ENCODE data around the gene PPP1R2. TPM values are rescaled to one million over a fixed set of nuclear protein-coding genes. Genes with fewer than 3 reads are reported as not detected.
A peak's percentile ranks its signal among the peaks of the same experiment; 100 is the strongest.

The PPP1R2 gene
- total and polyA plus RNA-seq, 5 donors from 2014 or later, result 169 to 337 (median 299) TPM

DNA sequence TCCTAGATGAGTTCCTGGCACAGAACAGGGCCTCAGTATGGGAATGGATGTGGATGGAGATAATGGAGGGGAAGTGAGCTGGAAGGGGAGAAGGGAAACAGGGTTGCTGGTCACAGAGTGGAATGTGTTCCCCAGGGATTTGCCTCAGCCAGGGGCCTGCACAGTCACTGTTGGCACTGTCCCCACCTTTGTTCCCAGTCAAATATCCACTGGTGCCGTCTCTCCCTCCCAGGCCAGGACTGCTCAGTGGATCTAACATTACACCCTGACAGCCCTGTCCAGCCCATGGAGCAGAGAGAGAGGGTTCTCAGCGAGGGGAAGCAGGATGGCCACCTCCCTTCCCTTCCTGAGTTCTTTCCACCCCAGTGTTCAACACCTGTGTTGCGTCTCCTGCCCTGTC is 1.5 kb upstream of the PPP1R2 start:
- peaks cover 28 to 70% (median 58%) of the 10 kb centered on the region in 4 donors for H3K4me1 Mint-ChIP-seq
- H3K27me3 ChIP-seq (ENCODE audit: control insufficient read depth, insufficient read depth, low read length), result no peaks in the 10 kb centered on the region

DNA sequence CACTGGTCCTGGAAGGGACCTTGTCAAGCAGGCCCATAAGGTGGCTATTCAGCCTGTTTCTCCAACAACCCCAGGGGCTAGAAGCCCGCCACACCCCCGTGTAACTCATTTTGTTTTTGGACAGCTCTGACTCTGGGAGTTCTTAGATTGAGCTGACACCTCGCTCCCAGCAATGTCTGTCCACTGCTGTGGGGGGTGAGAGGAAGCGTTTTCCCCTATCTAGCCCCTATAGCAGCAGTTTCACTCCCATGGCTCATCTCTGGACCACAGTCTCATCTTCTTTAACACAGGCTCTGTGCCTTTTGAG is 1.1 kb upstream of the PPP1R2 start:
- no peaks in the 10 kb centered on the region for H3K27me3 ChIP-seq (ENCODE audit: control insufficient read depth, insufficient read depth, low read length)
- peak overlapping the region; percentile 96 for H3K4me3 ChIP-seq (ENCODE audit: low read depth, low read length)
- peaks cover 33 to 74% (median 61%) of the 10 kb centered on the region in 4 donors for H3K4me1 Mint-ChIP-seq
- peak overlapping the region; percentile 94 for H3K27ac ChIP-seq (ENCODE audit: insufficient read depth, low read length, poor library complexity, severe bottlenecking)
- no peak for DNase-seq
- no peaks in the 10 kb centered on the region for H3K9me3 Mint-ChIP-seq
- H3K9me3 ChIP-seq (ENCODE audit: control insufficient read depth in 2 of 2, low read length in 2 of 2), result no peaks in the 10 kb centered on the region
- H3K36me3 Mint-ChIP-seq, result peaks cover 20% of the 10 kb centered on the region
- H3K27me3 Mint-ChIP-seq, result no peaks in the 10 kb centered on the region
- peak overlapping the region; percentile 91 to 98 (median 92) for H3K4me3 Mint-ChIP-seq
- peak overlapping the region; percentile 95 to 97 (median 95) for H3K27ac Mint-ChIP-seq
- no peak for ATAC-seq (ENCODE audit: low read depth in 2 of 2)
- H3K36me3 ChIP-seq (ENCODE audit: control insufficient read depth, insufficient read depth, low read length), result peaks cover under 1% of the 10 kb centered on the region
- H3K4me1 ChIP-seq (ENCODE audit: control insufficient read depth, insufficient read depth, low read length, poor library complexity, severe bottlenecking), result peaks cover 79% of the 10 kb centered on the region

More for the DNA sequence above, 1.5 kb upstream of the PPP1R2 start:
- peaks cover 15% of the 10 kb centered on the region for H3K36me3 Mint-ChIP-seq
- H3K27ac Mint-ChIP-seq, result peak overlapping the region; percentile 79 to 97 (median 97)
- ATAC-seq (ENCODE audit: low read depth in 2 of 2) (no peak), DNase-seq (no peak)
- H3K9me3 Mint-ChIP-seq, result no peaks in the 10 kb centered on the region
- Histone ChIP-seq H3K36me3 (ENCODE audit: control insufficient read depth, insufficient read depth, low read length) (no peaks in the 10 kb centered on the region), H3K27ac (ENCODE audit: insufficient read depth, low read length, poor library complexity, severe bottlenecking) (no peak overlapping the region), H3K4me3 (ENCODE audit: low read depth, low read length) (peak overlapping the region; percentile 96), H3K4me1 (ENCODE audit: control insufficient read depth, insufficient read depth, low read length, poor library complexity, severe bottlenecking) (peaks cover 80% of the 10 kb centered on the region), H3K9me3 (ENCODE audit: control insufficient read depth in 2 of 2, low read length in 2 of 2) (no peaks in the 10 kb centered on the region)
- peak overlapping the region; percentile 91 to 98 (median 92) for H3K4me3 Mint-ChIP-seq
- H3K27me3 Mint-ChIP-seq, result no peaks in the 10 kb centered on the region

DNA sequence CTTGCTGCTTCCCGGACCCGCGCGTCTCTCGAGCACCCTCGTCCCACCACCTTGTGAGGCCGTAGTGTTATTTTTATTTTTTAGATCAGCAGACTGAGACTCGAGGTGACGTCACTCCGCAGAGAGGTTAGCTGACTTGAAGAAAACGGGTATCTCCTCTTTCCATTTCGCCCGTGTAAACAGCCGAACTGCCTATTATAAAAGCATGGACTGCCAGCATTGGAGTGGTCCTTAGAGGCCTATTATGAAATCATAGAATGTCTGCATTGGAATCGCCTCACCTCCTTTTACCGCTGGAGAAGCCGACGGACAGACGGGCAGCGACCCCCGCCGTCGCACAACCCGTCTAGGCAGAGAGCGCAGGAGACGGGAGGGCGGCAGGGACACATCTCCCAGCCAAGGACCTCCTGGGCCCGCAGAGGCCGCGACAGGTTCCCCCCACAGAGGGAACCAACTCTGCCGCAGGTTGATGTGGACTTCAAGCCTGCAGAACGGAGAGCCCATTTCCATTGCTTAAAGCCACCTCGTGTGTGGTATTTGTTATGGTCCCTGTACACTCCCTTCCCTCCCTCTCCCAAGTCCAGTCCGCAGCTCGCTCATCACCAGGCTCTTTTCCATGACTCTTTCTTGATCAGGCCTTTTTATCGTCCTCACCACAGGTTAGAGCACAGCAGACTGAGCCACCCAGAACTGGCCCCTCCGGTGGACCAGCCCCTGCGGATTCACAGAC is 540 bp upstream of the PPP1R2 start:
- no peaks in the 10 kb centered on the region for H3K27me3 Mint-ChIP-seq
- Histone ChIP-seq H3K9me3 (ENCODE audit: control insufficient read depth in 2 of 2, low read length in 2 of 2) (no peaks in the 10 kb centered on the region), H3K27me3 (ENCODE audit: control insufficient read depth, insufficient read depth, low read length) (no peaks in the 10 kb centered on the region), H3K36me3 (ENCODE audit: control insufficient read depth, insufficient read depth, low read length) (peaks cover 2% of the 10 kb centered on the region), H3K4me3 (ENCODE audit: low read depth, low read length) (peak overlapping the region; percentile 96), H3K27ac (ENCODE audit: insufficient read depth, low read length, poor library complexity, severe bottlenecking) (peak overlapping the region; percentile 94), H3K4me1 (ENCODE audit: control insufficient read depth, insufficient read depth, low read length, poor library complexity, severe bottlenecking) (peaks cover 79% of the 10 kb centered on the region)
- peaks cover 24% of the 10 kb centered on the region for H3K36me3 Mint-ChIP-seq
- H3K9me3 Mint-ChIP-seq, result no peaks in the 10 kb centered on the region
- ATAC-seq (ENCODE audit: low read depth in 2 of 2), result no peak
- peak overlapping the region; percentile 91 to 98 (median 92) for H3K4me3 Mint-ChIP-seq
- H3K4me1 Mint-ChIP-seq, result peaks cover 33 to 73% (median 62%) of the 10 kb centered on the region in 4 donors
- no peak for DNase-seq
- peak overlapping the region; percentile 95 to 97 (median 95) for H3K27ac Mint-ChIP-seq

DNA sequence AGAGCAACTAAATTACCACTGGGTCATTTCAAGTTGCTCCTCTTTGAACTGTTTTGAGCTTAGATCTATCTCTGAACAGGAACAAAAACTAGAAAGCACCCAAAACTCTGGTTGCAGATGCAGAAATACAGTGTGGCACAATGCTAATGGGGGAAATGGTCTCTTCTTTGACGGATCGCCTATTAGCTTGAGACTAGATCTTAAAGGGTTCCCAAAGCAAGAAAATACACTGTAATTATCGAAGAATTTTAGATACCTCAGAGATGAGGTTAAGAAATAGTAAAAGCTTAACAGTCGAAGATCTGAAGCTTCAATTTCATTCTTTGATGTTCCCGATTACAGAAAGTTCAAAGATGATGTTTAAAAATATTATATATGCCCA is 818 bp downstream of the PPP1R2 start:
- peak in 1 of 3 donors; percentile 51 for DNase-seq

DNA sequence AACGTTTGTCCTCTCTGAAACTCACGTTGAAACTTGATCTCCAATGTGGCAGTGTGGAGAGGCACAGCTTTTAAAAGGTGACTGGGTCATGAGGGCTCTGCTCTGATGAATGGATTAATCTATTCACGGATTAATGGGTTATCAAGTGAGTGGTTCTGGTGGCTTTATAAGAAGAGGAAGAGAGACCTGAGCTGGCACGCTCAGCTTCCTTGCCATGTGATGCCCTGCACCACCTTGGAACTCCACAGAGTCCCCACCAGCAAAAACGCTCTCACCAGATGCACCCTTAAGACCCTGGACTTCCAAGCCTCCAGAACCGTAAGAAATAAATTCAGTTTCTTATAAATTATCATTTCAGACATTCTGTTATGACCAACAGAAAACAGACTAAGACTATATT is 2.6 kb downstream of the PPP1R2 start:
- Histone ChIP-seq H3K9me3 (ENCODE audit: control insufficient read depth in 2 of 2, low read length in 2 of 2) (no peaks in the 10 kb centered on the region), H3K4me1 (ENCODE audit: control insufficient read depth, insufficient read depth, low read length, poor library complexity, severe bottlenecking) (peaks cover 80% of the 10 kb centered on the region), H3K27ac (ENCODE audit: insufficient read depth, low read length, poor library complexity, severe bottlenecking) (peak overlapping the region; percentile 94), H3K36me3 (ENCODE audit: control insufficient read depth, insufficient read depth, low read length) (peaks cover 2% of the 10 kb centered on the region), H3K4me3 (ENCODE audit: low read depth, low read length) (peak overlapping the region; percentile 100), H3K27me3 (ENCODE audit: control insufficient read depth, insufficient read depth, low read length) (no peaks in the 10 kb centered on the region)
- Mint-ChIP-seq H3K27me3 (no peaks in the 10 kb centered on the region), H3K27ac (peak overlapping the region; percentile 53 to 97 (median 78)), H3K4me1 (peaks cover 40 to 71% (median 54%) of the 10 kb centered on the region in 4 donors), H3K36me3 (peaks cover 24% of the 10 kb centered on the region), H3K4me3 (peak overlapping the region; percentile 91 to 98 (median 92)), H3K9me3 (no peaks in the 10 kb centered on the region)
- DNase-seq, result peak in 1 of 3 donors; percentile 39
- no peak for ATAC-seq (ENCODE audit: low read depth in 2 of 2)

More for the DNA sequence above, 818 bp downstream of the PPP1R2 start:
- H3K4me3 ChIP-seq (ENCODE audit: low read depth, low read length), result peak overlapping the region; percentile 100
- H3K9me3 ChIP-seq (ENCODE audit: control insufficient read depth in 2 of 2, low read length in 2 of 2), result no peaks in the 10 kb centered on the region
- H3K27me3 Mint-ChIP-seq, result no peaks in the 10 kb centered on the region
- ATAC-seq (ENCODE audit: low read depth in 2 of 2), result no peak
- peak overlapping the region; percentile 93 to 97 (median 95) for H3K27ac Mint-ChIP-seq
- H3K27me3 ChIP-seq (ENCODE audit: control insufficient read depth, insufficient read depth, low read length), result no peaks in the 10 kb centered on the region
- peaks cover 43 to 72% (median 60%) of the 10 kb centered on the region in 4 donors for H3K4me1 Mint-ChIP-seq
- H3K9me3 Mint-ChIP-seq, result no peaks in the 10 kb centered on the region
- peaks cover 24% of the 10 kb centered on the region for H3K36me3 Mint-ChIP-seq
- H3K36me3 ChIP-seq (ENCODE audit: control insufficient read depth, insufficient read depth, low read length), result peaks cover 2% of the 10 kb centered on the region
- H3K4me3 Mint-ChIP-seq, result peak overlapping the region; percentile 91 to 98 (median 92)
- H3K4me1 ChIP-seq (ENCODE audit: control insufficient read depth, insufficient read depth, low read length, poor library complexity, severe bottlenecking), result peaks cover 79% of the 10 kb centered on the region
- H3K27ac ChIP-seq (ENCODE audit: insufficient read depth, low read length, poor library complexity, severe bottlenecking), result peak overlapping the region; percentile 94

DNA sequence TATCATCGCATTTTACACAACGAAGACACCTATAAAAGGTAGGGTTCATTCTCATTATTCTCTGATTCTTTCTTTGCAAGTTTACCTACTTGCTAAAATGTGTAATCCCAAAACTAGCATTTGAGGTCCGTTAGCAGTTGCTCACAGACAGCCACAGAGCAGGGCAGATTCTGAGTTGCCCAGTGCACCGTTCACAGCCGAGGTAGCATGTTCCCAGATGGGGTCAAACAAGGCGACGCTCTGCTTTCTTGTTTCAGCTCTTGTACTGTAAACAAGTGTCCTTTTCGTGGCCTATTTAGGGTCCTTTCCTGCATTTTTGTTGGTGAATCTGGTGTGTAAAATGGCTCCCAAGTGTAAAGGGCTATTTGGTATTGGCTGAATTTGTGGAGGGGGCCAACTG is 3.1 kb downstream of the PPP1R2 start:
- Histone ChIP-seq H3K36me3 (ENCODE audit: control insufficient read depth, insufficient read depth, low read length) (peaks cover 2% of the 10 kb centered on the region), H3K4me3 (ENCODE audit: low read depth, low read length) (peak overlapping the region; percentile 100), H3K27ac (ENCODE audit: insufficient read depth, low read length, poor library complexity, severe bottlenecking) (peak overlapping the region; percentile 94), H3K9me3 (ENCODE audit: control insufficient read depth in 2 of 2, low read length in 2 of 2) (no peaks in the 10 kb centered on the region), H3K4me1 (ENCODE audit: control insufficient read depth, insufficient read depth, low read length, poor library complexity, severe bottlenecking) (peaks cover 80% of the 10 kb centered on the region), H3K27me3 (ENCODE audit: control insufficient read depth, insufficient read depth, low read length) (no peaks in the 10 kb centered on the region)
- Mint-ChIP-seq H3K27me3 (no peaks in the 10 kb centered on the region), H3K9me3 (no peaks in the 10 kb centered on the region), H3K4me1 (peaks cover 42 to 71% (median 55%) of the 10 kb centered on the region in 4 donors), H3K36me3 (peaks cover 24% of the 10 kb centered on the region), H3K27ac (peak overlapping the region; percentile 78 to 97 (median 95)), H3K4me3 (peak overlapping the region; percentile 91 to 98 (median 92))
- ATAC-seq (ENCODE audit: low read depth in 2 of 2) (no peak), DNase-seq (peak in 1 of 3 donors; percentile 28)

DNA sequence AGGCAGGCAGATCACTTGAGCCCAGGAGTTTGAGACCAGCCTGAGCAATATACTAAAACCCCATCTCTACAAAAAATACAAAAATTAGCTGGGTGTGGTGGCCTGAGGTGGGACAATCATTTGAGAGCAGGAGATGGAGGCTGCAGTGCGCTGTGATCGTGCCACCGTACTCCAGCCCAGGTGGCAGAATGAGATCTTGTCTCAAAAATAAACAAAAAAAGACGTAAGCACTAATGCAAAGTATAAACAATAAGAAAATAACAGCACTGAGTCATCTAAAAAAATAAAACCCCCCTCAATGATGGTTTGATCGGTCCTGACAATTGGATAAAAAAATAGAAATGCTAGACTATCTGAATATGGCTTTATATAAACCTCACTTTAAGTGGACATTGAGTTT is 3.6 kb downstream of the PPP1R2 start:
- no peak for DNase-seq
- Mint-ChIP-seq H3K4me1 (peaks cover 41 to 71% (median 55%) of the 10 kb centered on the region in 4 donors), H3K27me3 (no peaks in the 10 kb centered on the region), H3K4me3 (peak overlapping the region; percentile 91 to 98 (median 92)), H3K9me3 (no peaks in the 10 kb centered on the region), H3K36me3 (peaks cover 24% of the 10 kb centered on the region), H3K27ac (peak overlapping the region; percentile 91 to 97 (median 95))
- peak overlapping the region; percentile 100 for H3K4me3 ChIP-seq (ENCODE audit: low read depth, low read length)
- H3K27ac ChIP-seq (ENCODE audit: insufficient read depth, low read length, poor library complexity, severe bottlenecking), result peak overlapping the region; percentile 94
- no peaks in the 10 kb centered on the region for H3K27me3 ChIP-seq (ENCODE audit: control insufficient read depth, insufficient read depth, low read length)
- ATAC-seq (ENCODE audit: low read depth in 2 of 2), result no peak
- H3K9me3 ChIP-seq (ENCODE audit: control insufficient read depth in 2 of 2, low read length in 2 of 2), result no peaks in the 10 kb centered on the region
- peaks cover 2% of the 10 kb centered on the region for H3K36me3 ChIP-seq (ENCODE audit: control insufficient read depth, insufficient read depth, low read length)
- H3K4me1 ChIP-seq (ENCODE audit: control insufficient read depth, insufficient read depth, low read length, poor library complexity, severe bottlenecking), result peaks cover 80% of the 10 kb centered on the region

Data from CD4-positive, CD25-positive, alpha-beta regulatory T cell (primary cell).